NOMO-1 treated with DMSO at 0.1 percent for 48 hours (cell line): Measurements from ENCODE around the gene TRAF3.

Experiments used
- DNase-seq: peaks from one replicate; lab custom pipeline; 2025; ENCODE audit not compliant: unreplicated experiment; lab: John Stamatoyannopoulos, UW

Gene TRAF3

DNA sequence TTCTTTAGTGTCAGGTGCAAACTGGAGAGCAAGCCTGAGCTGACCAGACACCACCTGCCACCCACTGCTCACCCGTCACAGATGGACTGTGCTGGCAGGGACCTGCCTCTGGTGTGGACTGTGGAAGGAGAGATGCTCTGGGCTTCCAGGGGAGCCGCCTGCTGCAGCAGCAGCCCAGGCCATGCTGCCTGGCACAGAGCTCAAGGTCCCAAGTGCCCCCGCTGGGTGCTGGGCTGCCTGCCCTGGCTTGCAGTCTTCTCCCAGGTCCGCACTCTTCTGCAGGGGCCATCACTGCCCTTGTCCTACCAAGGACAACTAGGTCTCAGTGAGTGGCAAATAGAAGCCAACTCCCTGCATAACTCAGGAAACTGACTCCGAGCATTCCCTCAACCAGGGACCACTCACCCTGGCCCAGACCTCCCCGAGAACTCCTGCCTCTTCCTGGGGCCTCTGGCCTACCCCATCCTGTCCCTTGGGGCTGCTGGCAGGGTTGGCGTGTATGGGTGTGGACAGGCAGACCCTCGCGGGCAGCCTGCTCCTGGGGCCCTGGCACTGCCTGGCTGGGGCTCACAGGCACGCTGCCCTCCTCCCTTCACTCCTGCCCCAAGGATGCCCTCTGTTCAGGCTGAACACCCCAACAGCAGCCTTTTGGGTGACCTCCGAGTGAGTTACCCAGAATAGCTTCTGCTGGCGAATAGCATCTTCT is 154.5 kb downstream of the TRAF3 start:
- no peak for DNase-seq

DNA sequence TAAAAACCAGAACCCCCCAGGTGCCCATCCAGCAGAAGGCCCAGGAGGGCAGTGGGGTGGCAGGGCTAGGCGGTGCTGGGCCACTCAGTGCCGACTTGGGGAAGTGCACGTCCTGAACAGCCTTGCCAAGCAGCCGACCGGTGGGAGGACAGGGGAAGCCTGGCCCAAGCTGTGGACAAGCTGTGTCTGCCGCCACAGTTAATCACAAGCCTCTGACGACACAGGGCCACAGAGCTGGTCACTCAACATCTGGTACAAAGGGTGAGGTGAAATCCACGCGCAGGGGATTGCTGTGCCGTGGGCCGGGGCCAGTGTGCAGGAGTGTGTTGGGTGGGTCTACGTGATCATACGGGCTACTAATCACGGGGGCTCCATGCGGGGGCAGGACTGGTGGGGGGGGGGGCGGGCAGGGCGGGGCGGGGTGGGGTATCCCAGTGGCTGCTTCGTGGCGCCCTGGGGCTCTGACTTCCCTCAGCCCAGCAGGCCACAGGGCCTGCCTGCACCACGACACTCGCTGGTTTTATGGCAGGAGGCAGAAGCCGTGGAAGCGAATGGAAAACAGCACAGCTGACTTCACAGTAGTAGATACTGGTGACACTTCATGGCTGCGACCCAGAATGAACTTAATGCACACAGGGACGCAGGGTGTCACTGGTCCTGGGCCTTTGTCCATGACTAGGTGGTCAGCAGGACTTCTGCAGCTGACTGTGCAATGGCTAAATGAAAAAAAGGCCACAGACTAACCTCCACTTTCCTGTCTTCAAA is 155.4 kb downstream of the TRAF3 start:
- no peak for DNase-seq

DNA sequence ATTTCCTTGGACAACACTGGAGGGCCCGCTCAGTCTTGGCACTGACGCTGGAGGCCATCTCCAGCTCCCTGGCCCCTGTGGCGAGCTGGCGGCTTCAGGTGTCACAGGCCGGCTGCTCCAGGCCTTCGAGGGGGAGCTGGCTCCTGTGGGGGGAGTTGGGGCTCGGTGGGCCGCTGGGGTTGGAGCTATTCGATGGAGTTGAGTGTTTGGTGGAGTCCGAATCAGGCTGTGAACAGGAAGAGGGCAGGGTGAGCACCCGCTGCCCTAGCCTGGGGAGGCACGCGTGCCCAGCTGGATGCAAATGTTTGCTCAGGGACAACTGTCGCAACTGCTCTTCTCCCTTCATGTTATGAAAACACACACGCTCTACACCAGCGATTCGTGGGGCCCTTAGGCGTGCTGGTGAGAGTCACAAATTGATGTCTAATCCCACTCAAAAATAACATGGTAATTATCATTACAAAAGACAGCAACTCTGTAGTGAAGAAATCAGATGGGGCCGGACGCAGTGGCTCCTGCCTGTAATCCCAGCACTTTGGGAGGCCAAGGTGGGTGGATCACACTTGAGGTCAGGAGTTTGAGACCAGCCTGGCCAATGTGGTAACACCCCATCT is 156.5 kb downstream of the TRAF3 start:
- DNase-seq, result no peak

DNA sequence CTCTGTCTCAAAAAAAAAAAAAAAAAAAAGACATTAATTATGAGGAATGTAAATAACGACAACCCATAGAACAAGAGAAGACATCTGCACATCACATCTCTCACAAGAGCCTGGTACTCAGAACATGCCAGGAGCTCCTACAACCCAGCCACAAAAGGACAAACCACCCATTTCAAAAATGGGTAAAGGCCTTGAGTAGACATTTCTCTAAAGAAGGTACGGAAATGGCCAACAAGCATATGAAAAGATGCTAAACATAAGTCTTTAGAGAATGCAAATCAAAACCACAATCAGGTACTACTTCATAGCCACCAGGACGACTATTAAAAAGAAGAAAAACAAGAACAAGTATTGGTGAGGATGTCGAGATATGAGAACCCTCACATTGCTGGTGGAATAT is 158.5 kb downstream of the TRAF3 start:
- DNase-seq, result no peak

DNA sequence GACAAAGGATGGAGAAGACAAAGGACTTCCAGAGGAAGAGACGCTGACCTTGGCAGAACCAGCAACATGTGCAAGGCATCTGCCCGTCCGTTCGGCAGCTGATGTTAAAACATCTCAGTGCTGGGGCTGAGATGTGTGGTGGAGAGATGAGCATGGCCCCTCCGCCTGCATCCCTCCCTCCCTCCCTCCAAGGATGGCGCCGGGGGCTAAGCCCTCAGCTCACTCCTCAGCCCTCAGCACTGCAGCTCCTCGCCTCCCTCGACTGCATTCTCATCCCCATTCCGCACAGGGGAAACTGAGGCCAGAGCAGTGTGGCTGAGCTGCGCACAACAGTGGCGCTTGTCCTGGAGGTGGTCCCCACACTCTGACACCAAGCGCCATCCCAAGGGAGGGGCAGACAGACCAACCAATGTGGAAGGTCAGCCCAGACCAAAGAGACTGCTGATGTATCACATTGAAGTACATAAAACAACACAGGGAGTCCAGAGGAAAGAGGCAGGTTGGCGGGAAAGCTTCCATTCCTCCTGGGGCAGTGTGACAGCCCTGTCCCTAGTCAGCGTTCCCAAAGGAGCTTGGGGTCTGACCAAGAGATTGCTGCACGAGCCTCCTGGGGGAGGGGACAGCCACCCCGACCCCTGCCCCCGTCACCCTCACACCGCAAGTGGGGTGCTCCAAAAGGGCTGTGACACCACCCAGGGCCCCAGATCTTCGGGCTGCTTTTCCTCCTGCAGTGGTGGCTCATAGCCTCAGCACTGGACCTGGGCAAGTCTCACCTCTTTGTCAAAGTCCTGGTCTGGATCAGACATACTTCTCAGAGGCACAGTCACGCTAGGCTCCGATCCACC is 160.3 kb downstream of the TRAF3 start:
- DNase-seq, result no peak

DNA sequence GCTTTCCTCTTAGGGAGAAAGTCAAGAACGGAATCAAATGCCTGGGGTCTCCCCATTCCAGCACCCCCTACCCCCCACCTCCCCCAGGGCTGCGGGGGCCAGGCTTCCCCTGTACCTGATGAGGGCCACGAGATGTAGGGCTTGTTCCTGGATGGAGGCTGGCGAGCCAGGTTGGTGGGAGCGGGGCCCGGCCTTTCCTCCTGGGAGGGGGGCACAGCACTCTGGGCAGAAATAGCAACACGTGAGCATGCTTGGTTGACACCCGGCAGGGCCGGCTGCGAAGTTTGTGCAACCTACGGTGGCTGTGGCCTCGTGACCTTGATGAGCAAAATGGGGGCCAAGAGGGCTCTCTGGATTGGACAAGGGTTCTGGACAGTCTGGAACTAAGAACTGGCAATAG is 160.9 kb downstream of the TRAF3 start:
- no peak for DNase-seq

DNA sequence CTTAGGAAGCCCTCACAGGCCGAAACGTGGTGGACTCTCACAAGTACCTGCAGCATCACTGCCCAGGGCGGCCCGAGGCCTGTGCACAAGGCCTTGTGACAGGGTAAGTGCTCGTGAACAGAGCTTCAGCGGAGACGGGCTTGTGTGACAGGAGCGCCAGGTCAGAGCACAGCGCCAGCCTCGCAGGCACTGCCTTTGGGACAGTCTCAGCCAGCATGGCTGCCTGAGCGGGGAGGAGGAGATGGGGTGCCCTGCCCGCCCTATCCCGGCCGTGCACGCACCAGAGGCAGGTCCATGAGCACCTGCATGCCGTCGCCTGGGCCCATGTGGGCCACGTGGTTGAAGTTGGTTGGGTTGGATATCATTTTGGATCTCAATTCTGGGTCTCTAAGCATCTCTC is 162.1 kb downstream of the TRAF3 start:
- no peak for DNase-seq

DNA sequence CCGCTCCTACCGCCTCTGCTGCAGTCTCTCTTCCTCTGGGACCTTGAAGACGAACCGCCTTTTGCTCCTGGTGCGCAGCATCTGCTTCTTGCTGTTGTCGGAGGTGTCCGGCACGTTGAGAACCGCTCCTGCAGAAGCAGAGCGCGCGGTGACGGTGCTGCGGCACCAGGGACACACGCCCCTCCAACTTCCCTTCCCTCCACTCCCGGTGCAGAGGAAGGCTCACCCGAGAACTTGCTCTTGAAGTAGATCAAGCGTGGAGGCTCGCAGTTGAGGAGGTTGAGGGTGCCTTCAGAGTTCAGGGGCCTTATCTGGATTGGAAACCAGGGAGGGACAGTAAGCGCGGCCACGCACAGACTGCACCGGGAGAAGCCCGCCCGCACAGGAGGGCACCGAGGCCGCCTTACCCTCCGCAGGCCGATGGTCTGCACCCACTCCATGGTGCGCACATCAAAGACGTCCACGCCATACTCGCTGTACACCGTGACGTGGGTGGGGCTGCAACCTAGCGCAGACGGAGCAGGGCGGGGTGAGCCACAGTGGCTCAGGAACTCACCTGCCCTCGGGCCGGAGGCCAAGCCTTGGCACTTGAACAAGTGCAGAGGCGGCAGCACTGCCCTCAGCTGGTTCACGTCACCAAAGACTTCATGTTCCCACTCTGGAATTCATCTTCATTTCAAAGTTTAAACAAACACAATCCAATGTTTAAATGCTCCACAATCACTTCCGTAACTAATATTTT is 162.7 kb downstream of the TRAF3 start:
- no peak for DNase-seq

DNA sequence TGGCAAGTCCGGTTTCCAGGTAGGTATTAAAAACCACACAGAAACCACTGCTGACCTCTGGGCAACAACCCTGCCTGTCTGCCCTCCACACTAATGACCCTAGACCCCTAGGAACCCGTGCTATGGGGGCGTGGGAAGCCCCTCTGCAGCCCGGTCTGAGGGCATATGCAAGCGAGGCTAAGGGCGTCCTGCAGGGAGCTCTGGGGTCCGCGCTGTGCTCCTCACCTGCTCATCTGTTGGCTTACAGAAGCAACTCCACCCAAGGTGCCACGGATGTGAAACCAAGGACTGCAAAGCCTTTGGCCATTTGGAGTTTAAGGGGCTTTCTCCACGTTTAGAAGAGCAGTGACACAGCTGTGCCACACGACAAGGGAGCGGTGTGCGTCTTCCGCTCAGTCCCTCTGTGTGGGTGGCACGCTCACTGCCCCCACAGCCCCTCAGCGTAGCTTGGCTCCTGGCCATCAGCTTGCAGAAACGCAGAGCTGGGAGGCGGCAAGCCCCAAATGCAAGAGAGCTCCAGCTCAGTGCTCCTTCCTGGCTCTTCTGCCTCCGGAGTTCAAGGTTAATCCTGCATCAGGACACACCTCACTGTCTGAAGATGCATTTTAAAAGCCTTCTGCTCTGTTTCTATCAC is 163.6 kb downstream of the TRAF3 start:
- no peak for DNase-seq

DNA sequence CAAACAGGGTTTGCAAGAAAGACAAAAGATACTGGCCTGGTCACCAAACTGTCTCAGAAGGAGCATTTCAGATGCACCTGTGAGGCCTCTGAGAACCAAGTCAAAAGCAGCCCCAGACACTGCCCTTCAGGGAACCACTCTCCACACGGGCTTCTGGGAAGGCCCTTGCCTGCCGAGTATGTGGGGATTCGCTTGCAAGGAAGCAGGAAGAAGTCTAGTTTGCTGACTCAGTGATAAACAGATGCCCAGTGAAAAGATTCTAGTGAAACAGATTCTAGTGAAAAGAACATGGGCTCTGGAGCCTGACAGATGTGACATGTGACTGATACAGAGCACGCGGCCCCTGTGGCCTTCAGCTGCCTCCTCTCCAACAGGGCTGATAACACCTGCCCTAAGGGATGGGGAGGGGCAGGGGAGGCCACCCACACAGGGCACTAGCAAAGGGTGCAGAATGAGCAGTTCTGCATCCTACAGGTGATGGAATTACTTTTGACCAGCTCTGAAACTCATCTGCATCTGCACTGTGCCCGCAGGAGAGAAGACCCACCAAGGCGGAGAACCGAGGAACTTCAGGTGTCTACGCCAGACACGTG is 164.3 kb downstream of the TRAF3 start:
- DNase-seq, result no peak

DNA sequence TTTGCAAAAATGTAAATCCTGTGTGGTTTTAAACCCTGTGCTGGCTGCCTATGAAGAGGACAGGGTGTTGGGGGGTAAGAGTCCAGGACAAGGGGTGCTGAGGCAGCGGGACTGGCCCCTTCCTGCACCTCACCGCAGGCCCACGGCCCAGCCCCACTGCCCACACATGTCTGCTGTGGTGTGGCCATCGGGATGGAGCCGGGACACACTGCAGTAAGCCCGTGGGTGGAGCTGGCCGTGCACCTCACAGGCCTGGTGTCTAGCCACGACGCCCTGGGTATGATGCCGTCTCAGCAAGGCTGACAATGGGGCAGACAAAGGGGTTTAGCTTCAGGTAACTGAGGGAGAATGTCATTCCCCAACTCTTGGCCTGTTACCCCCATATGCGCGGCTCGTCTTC is 164.8 kb downstream of the TRAF3 start:
- no peak for DNase-seq

DNA sequence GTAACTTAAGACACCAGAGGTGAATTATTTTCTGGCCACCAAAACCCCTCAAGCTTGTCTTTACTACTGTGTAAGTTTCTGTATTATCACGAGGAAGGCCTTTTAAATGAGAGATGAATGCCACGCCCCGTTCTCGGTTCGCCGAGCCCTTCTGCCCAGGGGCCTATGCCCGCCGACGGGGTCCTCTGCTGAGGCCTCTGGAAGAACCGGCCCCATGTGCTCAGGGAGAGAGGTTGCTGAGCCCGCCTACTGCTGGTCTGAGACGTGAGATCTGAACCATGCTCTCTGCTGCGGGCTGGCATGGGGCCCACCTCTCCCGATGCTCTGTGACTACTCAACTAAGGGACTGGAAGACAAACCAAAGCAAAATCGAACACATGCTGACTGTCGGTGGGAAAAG is 166.2 kb downstream of the TRAF3 start:
- DNase-seq, result no peak

DNA sequence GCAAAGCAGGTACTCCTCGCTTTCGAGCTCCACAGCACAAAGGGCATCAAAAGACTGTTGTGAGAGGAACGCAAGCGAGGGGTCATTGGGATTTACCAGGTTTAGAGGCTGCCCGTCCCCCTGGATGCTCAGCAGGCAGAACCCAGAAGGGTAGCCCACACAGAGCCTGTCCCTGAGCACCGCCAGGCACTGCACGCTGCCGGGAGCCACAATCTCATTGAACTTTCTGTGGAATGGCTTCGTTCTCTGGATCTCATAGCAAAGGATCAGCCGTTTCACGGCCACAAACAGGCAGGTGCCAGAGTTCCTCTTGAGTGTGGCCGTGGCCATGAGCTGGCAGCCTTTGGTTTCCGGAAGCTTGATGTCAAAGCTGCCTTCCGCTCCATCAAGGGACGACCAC is 166.7 kb downstream of the TRAF3 start:
- DNase-seq, result no peak

DNA sequence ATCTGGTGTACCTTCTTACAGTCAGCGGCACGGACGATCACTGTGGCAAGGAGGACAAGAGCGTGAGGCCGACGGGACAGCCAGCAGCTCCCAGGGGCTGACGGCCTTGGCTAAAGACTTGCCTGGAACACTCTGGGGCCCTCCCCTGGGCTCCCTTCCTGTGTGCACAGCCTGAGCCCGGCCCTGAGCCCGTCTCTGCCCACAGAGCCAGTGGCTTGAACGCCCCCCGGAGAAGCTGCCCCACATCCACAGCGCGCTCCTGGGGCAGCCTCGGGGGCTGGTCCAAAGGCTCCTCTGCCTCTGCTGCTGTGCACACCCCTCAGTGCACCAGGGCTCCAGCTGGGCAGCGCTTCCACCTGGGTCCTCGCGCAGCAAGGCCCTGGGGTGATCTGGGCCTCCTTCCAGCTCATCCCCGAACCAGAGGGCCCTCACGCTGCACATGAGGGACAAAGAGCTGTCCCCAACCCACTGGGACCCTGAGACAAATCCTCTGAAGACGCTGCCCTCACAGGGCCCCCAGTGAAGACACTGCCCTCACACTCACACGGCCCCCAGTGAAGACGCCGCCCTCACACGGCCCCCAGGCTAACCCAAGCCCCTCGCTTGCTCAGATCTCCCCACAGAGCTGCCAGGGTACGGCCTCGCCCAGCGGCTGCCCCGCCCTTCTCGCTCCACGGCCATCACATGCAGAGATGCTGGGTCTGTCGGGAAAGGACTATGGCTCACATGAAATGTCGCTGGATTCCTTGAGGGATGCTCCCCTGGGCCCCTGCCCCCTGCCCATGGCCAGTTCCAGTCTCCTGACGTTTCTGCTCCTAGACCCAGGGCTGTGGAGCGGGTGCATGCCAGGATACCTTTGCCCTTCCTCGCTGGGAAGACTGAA is 167.4 kb downstream of the TRAF3 start:
- DNase-seq, result no peak

DNA sequence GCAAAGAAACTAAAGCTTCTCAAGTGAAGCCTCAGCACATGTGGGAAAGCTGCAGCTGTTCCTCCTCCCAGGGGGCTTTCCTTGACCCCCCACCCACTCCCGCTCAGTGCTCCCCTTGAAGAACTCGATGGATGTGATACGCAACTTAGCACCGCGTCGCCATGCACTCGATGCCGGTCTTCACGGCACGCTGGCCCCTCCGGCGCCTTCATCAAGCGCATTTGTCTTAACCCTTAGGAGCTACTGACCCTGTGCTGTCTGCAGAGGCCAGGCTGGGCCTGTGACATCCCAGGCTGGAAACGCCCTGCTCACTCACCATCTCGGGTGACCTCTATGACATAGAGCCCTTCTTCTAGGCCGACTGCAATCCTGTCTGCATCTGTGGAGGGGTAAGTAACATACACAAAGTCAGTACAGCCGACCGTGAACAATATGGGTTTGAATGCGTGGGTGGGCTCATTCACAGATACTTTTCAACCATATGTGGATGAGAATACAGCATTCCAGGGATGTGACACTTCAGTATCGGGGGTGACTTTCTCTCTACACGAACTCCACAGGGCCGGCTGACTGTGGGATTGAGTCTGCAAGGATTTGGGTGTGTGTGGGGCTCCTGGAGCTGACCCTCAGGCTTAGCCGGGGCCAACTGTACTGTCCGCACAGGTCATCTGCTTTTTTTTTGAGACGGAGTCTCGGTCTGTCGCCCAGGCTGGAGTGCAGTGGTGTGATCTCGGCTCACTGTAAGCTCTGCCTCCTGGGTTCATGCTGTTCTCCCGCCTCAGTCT is 168.3 kb downstream of the TRAF3 start:
- DNase-seq, result no peak

DNA sequence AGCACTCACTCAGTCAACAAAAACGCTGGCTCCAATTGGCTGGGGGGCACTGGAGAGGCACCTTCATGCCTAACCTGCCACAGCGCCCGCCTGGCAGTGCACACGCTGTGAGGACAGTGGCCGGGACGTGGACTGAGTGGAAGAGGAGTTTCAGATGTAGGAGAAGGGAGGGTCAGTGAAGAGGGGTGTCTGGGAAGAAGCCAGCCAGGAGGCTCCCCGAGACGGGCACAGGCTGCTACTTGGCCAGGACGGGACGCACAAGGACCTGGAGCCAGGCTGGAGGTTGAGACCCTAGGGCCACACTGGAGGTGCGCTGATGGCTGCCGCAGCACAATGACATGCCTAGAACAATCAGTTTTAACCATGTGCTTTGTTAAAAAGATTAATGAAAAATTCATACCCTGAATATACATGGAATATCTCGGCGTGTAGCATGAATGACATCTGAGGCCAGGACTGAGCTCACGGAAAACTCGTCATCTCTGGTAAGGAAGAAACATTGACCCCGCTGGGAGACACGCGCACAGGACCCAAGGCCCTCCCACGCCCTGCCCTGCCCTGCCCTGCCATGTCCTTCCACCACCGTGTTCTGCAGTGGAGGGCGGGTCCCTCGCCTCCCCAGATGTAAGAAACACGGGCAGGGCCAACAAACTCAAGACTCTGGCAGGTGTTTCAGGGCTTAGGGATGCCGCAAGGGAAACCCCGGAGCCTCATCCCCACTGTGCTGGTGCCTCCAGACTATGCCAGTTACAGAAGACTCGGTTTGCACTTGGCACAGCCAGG is 170.3 kb downstream of the TRAF3 start:
- DNase-seq, result no peak

DNA sequence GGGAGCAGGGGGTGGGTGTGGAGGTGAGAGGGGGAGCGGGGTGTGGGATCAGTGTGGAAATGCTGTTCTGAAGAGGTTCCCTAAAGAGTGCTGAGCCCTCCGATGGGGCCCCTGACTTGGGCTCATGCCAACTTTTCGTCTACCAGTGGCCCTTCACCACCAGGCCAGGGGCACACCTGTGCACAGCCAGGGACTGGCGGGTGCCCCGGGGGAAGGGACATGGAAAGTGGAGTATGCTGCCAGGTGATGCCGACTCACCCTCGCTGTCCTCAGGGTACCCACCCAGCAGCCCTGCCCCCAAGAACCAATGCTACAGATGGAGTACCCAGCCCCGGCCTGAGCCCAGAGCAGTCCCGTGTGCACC is 171.4 kb downstream of the TRAF3 start:
- no peak for DNase-seq
